Measurements from ENCODE around the gene TRIM47.
"Not testable (repeated sequence)": the region's sequence is repeated elsewhere in the genome, so short reads cannot be mapped to it uniquely, and the experiment has no call there.

The TRIM47 gene

GRCh38 chr17:75865404-75866188 lies 12.8 kb downstream of the TRIM47 start:
- DNase-seq = not testable (repeated sequence)

- not testable (repeated sequence) for DNase-seq
Observed at GRCh38 chr17:75864887-75865286, 13.5 kb downstream of the TRIM47 start.

- DNase-seq = no peak
Observed at GRCh38 chr17:75864448-75864871, 13.9 kb downstream of the TRIM47 start.

GRCh38 chr17:75861927-75862317 lies 16.5 kb downstream of the TRIM47 start:
- no peak for DNase-seq

- DNase-seq = not testable (repeated sequence)
Observed at GRCh38 chr17:75859358-75859757, 19.0 kb downstream of the TRIM47 start.

GRCh38 chr17:75856062-75856756 lies 22.2 kb downstream of the TRIM47 start:
- DNase-seq = peak in 1 of 4 experiments; percentile 34

- peak; percentile 79 to 94 (median 92) for DNase-seq
Observed at GRCh38 chr17:75855310-75856061, 22.9 kb downstream of the TRIM47 start, which contains the start of gene WBP2. WBP2 (minus strand) TSS chr17:75855335; CDS start chr17:75855297, 38 bp downstream.

- DNase-seq = peak in 1 of 4 experiments; percentile 56
Observed at GRCh38 chr17:75854881-75855309, 23.5 kb downstream of the TRIM47 start.

- DNase-seq = no peak
Observed at GRCh38 chr17:75854101-75854748, 24.2 kb downstream of the TRIM47 start.

- no peak for DNase-seq
Observed at GRCh38 chr17:75853433-75853832, 24.9 kb downstream of the TRIM47 start.

GRCh38 chr17:75851693-75851991 lies 26.7 kb downstream of the TRIM47 start:
- not testable (repeated sequence) for DNase-seq

- no peak for DNase-seq
Observed at GRCh38 chr17:75850928-75851692, 27.3 kb downstream of the TRIM47 start.

- no peak for DNase-seq
Observed at GRCh38 chr17:75849724-75850123, 28.7 kb downstream of the TRIM47 start.

- DNase-seq = no peak
Observed at GRCh38 chr17:75849279-75849646, 29.1 kb downstream of the TRIM47 start.

GRCh38 chr17:75848523-75849278 lies 29.7 kb downstream of the TRIM47 start:
- peak; percentile 56 to 81 (median 69) for DNase-seq

GRCh38 chr17:75847614-75848522 lies 30.5 kb downstream of the TRIM47 start:
- no peak for DNase-seq

GRCh38 chr17:75846692-75847613 lies 31.4 kb downstream of the TRIM47 start:
- no peak for DNase-seq

- DNase-seq = no peak
Observed at GRCh38 chr17:75845933-75846691, 32.3 kb downstream of the TRIM47 start.
